ENCODE data around the gene TRAPPC11. TPM values are rescaled to one million over a fixed set of nuclear protein-coding genes. Genes with fewer than 3 reads are reported as not detected.

TRAPPC11 gene
- total and polyA plus RNA-seq, 2 of the 13 experiments (the other 11 are each of a cell fraction or from before 2014, with no cell fraction given): 18.0 to 23.2 TPM

- TF ChIP-seq ZNF691 (CRISPR knock-in tag; IDR thresholded peaks at IDR 0.05; ENCODE audit: borderline replicate concordance, low read depth) (no peak), AHDC1 (CRISPR knock-in tag; IDR thresholded peaks at IDR 0.05; ENCODE audit: borderline replicate concordance) (peak; percentile 18; the same call in 1 of the 2 replicates), JDP2 (CRISPR knock-in tag; IDR thresholded peaks at IDR 0.05; ENCODE audit: borderline replicate concordance) (no peak; the same call in 1 of the 2 replicates), DMAP1 (CRISPR knock-in tag; IDR thresholded peaks at IDR 0.05) (no peak; the same call in 1 of the 2 replicates), ZFP91 (CRISPR knock-in tag; IDR thresholded peaks at IDR 0.05; ENCODE audit: borderline replicate concordance) (peak; percentile 49; the same call in 1 of the 2 replicates), CCDC6 (CRISPR knock-in tag; IDR thresholded peaks at IDR 0.05) (peak; percentile 43; the same call in 1 of the 2 replicates), ELK4 (CRISPR knock-in tag; IDR thresholded peaks at IDR 0.05; ENCODE audit: borderline replicate concordance) (no peak), ZBTB46 (CRISPR knock-in tag; IDR thresholded peaks at IDR 0.05; ENCODE audit: borderline replicate concordance) (no peak), ZNF670 (CRISPR knock-in tag; IDR thresholded peaks at IDR 0.05; ENCODE audit: borderline replicate concordance) (no peak), ZNF510 (CRISPR knock-in tag; IDR thresholded peaks at IDR 0.05; ENCODE audit: low read depth) (no peak), ZNF513 (CRISPR knock-in tag; conservative IDR thresholded peaks at IDR 0.05) (no peak), ZNF136 (CRISPR knock-in tag; IDR thresholded peaks at IDR 0.05; ENCODE audit: low read depth) (no peak), U2AF1 (optimal IDR thresholded peaks at IDR 0.05; ENCODE audit: low read depth, low read length) (no peak)
Observed at GRCh38 chr4:183721207-183722081, 62.4 kb downstream of the TRAPPC11 start (continued).
